ENCODE results near the gene CSPG4. TPM values are rescaled to one million over a fixed set of nuclear protein-coding genes. Genes with fewer than 3 reads are reported as not detected.

Gene CSPG4
- total and polyA plus RNA-seq, 2 of the 8 experiments (the other 6 are each of a cell fraction or from before 2014, with no cell fraction given), result 1.4 to 3.0 TPM

DNA sequence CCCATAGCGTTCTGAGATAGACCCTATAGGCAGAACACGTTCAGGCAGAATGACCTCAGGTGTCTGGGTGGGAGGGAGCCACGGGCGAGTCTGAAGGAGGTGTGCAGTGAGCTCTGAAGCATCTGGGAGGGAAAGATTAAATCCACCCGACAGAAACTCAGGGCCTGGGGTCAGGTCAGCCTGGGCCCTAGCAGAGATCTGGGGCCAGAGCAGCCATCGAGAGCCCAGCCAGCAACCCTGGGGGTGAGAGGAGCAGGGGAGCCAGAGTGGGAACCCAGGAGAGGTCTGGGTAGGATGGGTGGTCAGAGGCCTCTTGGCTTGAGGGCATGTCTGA is 42.8 kb downstream of the CSPG4 start:
- no peak overlapping the region for H2AFZ ChIP-seq (ENCODE audit: low read length)
- H3K4me1 ChIP-seq (replicated peaks in 1 of 4; ENCODE audit: control insufficient read depth in 3 of 4, insufficient read depth in 4 of 4, low read length in 3 of 4), result peaks cover 7 to 14% (median 9%) of the 10 kb centered on the region in 4 experiments
- H3K4ac ChIP-seq (replicated peaks; ENCODE audit: insufficient read length, low read depth, low read length), result no peak overlapping the region
- 94% methylated on average over 5 of the region's 6 CpGs; no CpG with 5 or more reads in 1 of the 2 experiments for WGBS, 2 experiments (ENCODE audit: extremely low coverage in 1 of 2, insufficient coverage in 1 of 2, insufficient read length in 1 of 2, insufficient replicate concordance in 2 of 2, low coverage in 1 of 2, low lambda C conversion rate in 2 of 2, missing lambda C conversion rate in 1 of 2)
- H3K79me1 ChIP-seq (ENCODE audit: low read depth, low read length), result no peaks in the 10 kb centered on the region
- ChIA-PET CTCF (ENCODE audit: partially characterized antibody) (interaction anchor here (7.4 kb wide), 1 partner anchor 13 kb away, joined by 60 read pairs; no protein-coding TSS in a partner anchor), POLR2A (ENCODE audit: partially characterized antibody) (interaction anchor here (1.0 to 1.6 kb wide), 2 partner anchors 8 to 11 kb away, joined by 3 read pairs; no protein-coding TSS in a partner anchor)
- no peak overlapping the region for H3K18ac ChIP-seq (ENCODE audit: extremely low read depth, low read length)
- no peak overlapping the region for H2BK5ac ChIP-seq (ENCODE audit: low read depth, low read length)
- H3K79me2 ChIP-seq (ENCODE audit: control insufficient read depth in 1 of 2, insufficient read depth in 2 of 2, low read length in 2 of 2), result no peaks in the 10 kb centered on the region
- H2BK120ac ChIP-seq (replicated peaks; ENCODE audit: low read depth, low read length), result no peak overlapping the region
- no peak overlapping the region for H3K4me3 ChIP-seq (ENCODE audit: extremely low read depth in 1 of 4, insufficient read depth in 2 of 4, low read depth in 3 of 4, low read length in 4 of 4)
- TF ChIP-seq CEBPB (IDR thresholded peaks at IDR 0.05; ENCODE audit: low read depth, low read length) (no peak), SIRT6 (IDR thresholded peaks at IDR 0.05; ENCODE audit: low read length) (no peak), NRF1 (IDR thresholded peaks at IDR 0.05; ENCODE audit: low read depth, low read length) (no peak), SUZ12 (IDR thresholded peaks at IDR 0.05; ENCODE audit: low read length) (no peak), BCL11A (IDR thresholded peaks at IDR 0.05; ENCODE audit: low read depth in 2 of 2, low read length in 2 of 2) (no peak), SIX5 (IDR thresholded peaks at IDR 0.05; ENCODE audit: low read depth, low read length) (no peak), FOSL1 (IDR thresholded peaks at IDR 0.05; ENCODE audit: insufficient read depth, low read depth, low read length) (no peak), KDM4A (IDR thresholded peaks at IDR 0.05; ENCODE audit: low read depth, low read length, severe bottlenecking) (no peak)
- H2BK12ac ChIP-seq (ENCODE audit: low read depth, low read length), result no peak overlapping the region
- no peak overlapping the region for H3K4me2 ChIP-seq (ENCODE audit: insufficient read depth in 1 of 2, low read depth in 2 of 2, low read length in 2 of 2)
- H3K56ac ChIP-seq (replicated peaks; ENCODE audit: insufficient read length, low read depth, low read length), result no peak overlapping the region
- no peaks in the 10 kb centered on the region for H3K36me3 ChIP-seq (ENCODE audit: control insufficient read depth in 2 of 4, insufficient read depth in 4 of 4, low read length in 3 of 4)
- no peaks in the 10 kb centered on the region for H3K27me3 ChIP-seq (replicated peaks in 1 of 4; ENCODE audit: control insufficient read depth in 3 of 4, extremely low read depth in 1 of 4, insufficient read depth in 3 of 4, low read length in 3 of 4)
- no peak overlapping the region for H2BK15ac ChIP-seq (ENCODE audit: low read length)
- no peak overlapping the region for H3K23ac ChIP-seq (ENCODE audit: insufficient read length)
- no peak overlapping the region for H3K27ac ChIP-seq (ENCODE audit: low read depth, low read length)
- H3K9me3 ChIP-seq (ENCODE audit: insufficient read depth in 2 of 2, low read depth in 1 of 2, low read length in 1 of 2), result no peaks in the 10 kb centered on the region
- H4K20me1 ChIP-seq (replicated peaks in 1 of 2; ENCODE audit: control insufficient read depth in 1 of 2, insufficient read depth in 2 of 2, low read length in 2 of 2), result peaks cover 0 to 2% of the 10 kb centered on the region in 2 experiments
- no peak overlapping the region; a peak in 1 of 7 replicates for H3K9ac ChIP-seq (replicated peaks in 1 of 4; ENCODE audit: extremely low read depth in 1 of 4, low read depth in 3 of 4, low read length in 3 of 4)
- H4K5ac ChIP-seq (ENCODE audit: insufficient read length, low read depth, low read length), result no peak overlapping the region
- H2AK5ac ChIP-seq (ENCODE audit: low read depth, low read length), result no peak overlapping the region
- no peaks in the 10 kb centered on the region for H3K23me2 ChIP-seq (ENCODE audit: low read depth, low read length)
- H2BK20ac ChIP-seq (ENCODE audit: low read length), result no peak overlapping the region
- no peak overlapping the region for H4K91ac ChIP-seq (replicated peaks; ENCODE audit: insufficient read length, low read length)
- no peak overlapping the region for H3K14ac ChIP-seq (ENCODE audit: insufficient read length)
- no peak for DNase-seq (ENCODE audit: low read depth in 1 of 2, low spot score in 2 of 2)
- no peak for FAIRE-seq
- no peak overlapping the region for H4K8ac ChIP-seq (ENCODE audit: extremely low read depth, insufficient read depth, low read length)

All from H1 (cell line).